ENCODE data around the gene SEL1L2.

- TF ChIP-seq CTCF (IDR thresholded peaks at IDR 0.05) (no peak), POLR2A (IDR thresholded peaks at IDR 0.05) (no peak)
Observed at GRCh38 chr20:13865791-13866351, 124.5 kb downstream of the SEL1L2 start.

Measured in esophagus squamous epithelium (tissue), 4 donors.